Measurements from ENCODE around the gene DAB1. TPM values are rescaled to one million over a fixed set of nuclear protein-coding genes. Genes with fewer than 3 reads are reported as not detected.

The DAB1 gene
- polyA plus RNA-seq, 3 donors, result not detected

DNA sequence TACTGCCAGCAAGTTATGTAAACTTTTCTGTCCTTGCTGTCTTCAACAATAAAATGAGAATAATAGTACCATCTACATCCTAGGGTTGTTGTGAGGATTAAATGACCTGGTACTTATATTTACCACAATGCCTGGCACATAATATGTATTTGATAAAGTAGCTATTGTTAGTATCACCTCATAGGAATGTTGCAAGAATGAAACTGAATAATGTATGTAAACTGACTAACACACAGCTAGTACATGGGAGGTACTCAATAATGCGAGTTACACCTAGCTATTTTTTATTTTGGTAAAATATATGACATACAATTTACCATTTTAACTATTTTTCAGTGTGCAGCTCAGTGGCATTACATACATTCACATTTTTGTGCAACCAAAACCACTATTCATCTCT is 289.1 kb downstream of the DAB1 start:
- intact Hi-C loops (cut with micrococcal nuclease), result loop anchor here in 1 of 2 donors (2.0 kb wide), 1 partner anchor 44 kb away; no protein-coding TSS in a partner anchor
- TF ChIP-seq CTCF (IDR thresholded peaks at IDR 0.05), result no peak
- no peak overlapping the region for H2AFZ ChIP-seq (ENCODE audit: insufficient read depth, low read depth, low read length, poor library complexity, severe bottlenecking)
- DNase-seq, result no peak
- H3K4me3 Mint-ChIP-seq, result no peak overlapping the region
- H3K27ac ChIP-seq (ENCODE audit: low read depth in 1 of 2, low read length in 2 of 2), result no peak overlapping the region
- no peaks in the 10 kb centered on the region for H3K4me1 ChIP-seq (ENCODE audit: control insufficient read depth in 1 of 2, insufficient read depth in 2 of 2, low read length in 2 of 2)
- WGBS (ENCODE audit: insufficient coverage), result no CpG with 5 or more reads among the region's 1 CpG
- no peak overlapping the region for H3K27ac Mint-ChIP-seq
- no peaks in the 10 kb centered on the region for H3K9me3 ChIP-seq (replicated peaks in 1 of 2; ENCODE audit: control insufficient read depth in 1 of 2, insufficient read depth in 1 of 2, low read length in 2 of 2)
- no peak overlapping the region for H3K4me2 ChIP-seq (replicated peaks; ENCODE audit: extremely low read depth, low read length, poor library complexity, severe bottlenecking)
- peaks cover 0 to 2% (median 0%) of the 10 kb centered on the region in 3 donors for H3K27me3 Mint-ChIP-seq (ENCODE audit: low read depth in 3 of 3)
- H3K9me3 Mint-ChIP-seq, result peaks cover 0 to 5% (median 0%) of the 10 kb centered on the region in 7 donors
- no peak overlapping the region for H3K9ac ChIP-seq (ENCODE audit: insufficient read depth, low read length, poor library complexity, severe bottlenecking)
- H4K20me1 ChIP-seq (ENCODE audit: insufficient read depth, low read length), result no peaks in the 10 kb centered on the region
- H3K36me3 Mint-ChIP-seq, result no peaks in the 10 kb centered on the region
- H3K4me1 Mint-ChIP-seq, result no peaks in the 10 kb centered on the region
- H3K4me3 ChIP-seq (replicated peaks in 1 of 3; ENCODE audit: low read depth in 2 of 3, low read length in 3 of 3), result no peak overlapping the region
- no peaks in the 10 kb centered on the region for H3K79me2 ChIP-seq (ENCODE audit: insufficient read depth, low read length)
- H3K27me3 ChIP-seq (ENCODE audit: control insufficient read depth in 2 of 2, insufficient read depth in 2 of 2, low read length in 2 of 2), result no peaks in the 10 kb centered on the region
- no peaks in the 10 kb centered on the region for H3K36me3 ChIP-seq (replicated peaks in 1 of 2; ENCODE audit: control insufficient read depth in 1 of 2, insufficient read depth in 2 of 2, low read length in 2 of 2)

DNA sequence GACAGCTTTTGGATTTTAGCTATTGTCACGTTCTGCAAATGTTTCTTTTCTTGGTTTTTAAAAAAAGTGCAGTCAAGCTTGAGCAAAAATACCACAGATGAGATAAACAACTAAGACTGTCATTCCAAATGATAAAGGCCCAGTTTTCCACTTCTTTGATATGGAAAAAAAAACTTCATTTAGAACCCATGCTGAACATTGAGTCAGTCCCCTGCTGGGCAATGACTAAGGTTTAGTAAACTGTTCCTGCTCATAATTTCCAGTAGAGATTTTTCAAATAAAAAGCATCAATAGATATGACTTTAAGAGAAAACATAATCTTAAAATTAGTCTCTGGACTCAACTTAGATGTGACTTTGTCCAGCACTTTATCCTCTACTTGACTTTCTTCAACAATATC is 290.2 kb downstream of the DAB1 start:
- Mint-ChIP-seq H3K36me3 (no peaks in the 10 kb centered on the region), H3K9me3 (peaks cover 0 to 3% (median 0%) of the 10 kb centered on the region in 7 donors), H3K27me3 (ENCODE audit: low read depth in 3 of 3) (peaks cover 0 to 2% (median 0%) of the 10 kb centered on the region in 3 donors), H3K4me1 (no peaks in the 10 kb centered on the region), H3K4me3 (no peak overlapping the region), H3K27ac (no peak overlapping the region)
- Histone ChIP-seq H3K9ac (ENCODE audit: insufficient read depth, low read length, poor library complexity, severe bottlenecking) (no peak overlapping the region), H3K4me3 (replicated peaks in 1 of 3; ENCODE audit: low read depth in 2 of 3, low read length in 3 of 3) (no peak overlapping the region), H3K4me2 (replicated peaks; ENCODE audit: extremely low read depth, low read length, poor library complexity, severe bottlenecking) (no peak overlapping the region), H4K20me1 (ENCODE audit: insufficient read depth, low read length) (no peaks in the 10 kb centered on the region), H2AFZ (ENCODE audit: insufficient read depth, low read depth, low read length, poor library complexity, severe bottlenecking) (no peak overlapping the region), H3K36me3 (replicated peaks in 1 of 2; ENCODE audit: control insufficient read depth in 1 of 2, insufficient read depth in 2 of 2, low read length in 2 of 2) (no peaks in the 10 kb centered on the region), H3K9me3 (replicated peaks in 1 of 2; ENCODE audit: control insufficient read depth in 1 of 2, insufficient read depth in 1 of 2, low read length in 2 of 2) (no peaks in the 10 kb centered on the region), H3K27me3 (ENCODE audit: control insufficient read depth in 2 of 2, insufficient read depth in 2 of 2, low read length in 2 of 2) (no peaks in the 10 kb centered on the region), H3K79me2 (ENCODE audit: insufficient read depth, low read length) (no peaks in the 10 kb centered on the region), H3K4me1 (ENCODE audit: control insufficient read depth in 1 of 2, insufficient read depth in 2 of 2, low read length in 2 of 2) (no peaks in the 10 kb centered on the region), H3K27ac (ENCODE audit: low read depth in 1 of 2, low read length in 2 of 2) (no peak overlapping the region)
- DNase-seq, result no peak
- TF ChIP-seq CTCF (IDR thresholded peaks at IDR 0.05), result no peak
- intact Hi-C loops (cut with micrococcal nuclease), result loop anchor here in 1 of 2 donors (2.0 kb wide), 1 partner anchor 43 kb away; no protein-coding TSS in a partner anchor
- WGBS (ENCODE audit: insufficient coverage), result no CpG with 5 or more reads among the region's 1 CpG

Data from CD14-positive monocyte (primary cell).